Mucosa of descending colon (tissue), 3 donors: ENCODE measurements around the gene KLHL14. TPM values are rescaled to one million over a fixed set of nuclear protein-coding genes. Genes with fewer than 3 reads are reported as not detected.

Experiments
- ATAC-seq: fragments of 200-7000 bp; cut with Tn5 transposase; one replicate; pipeline ENCODE4 v1.9.1; 2020; ENCODE audit warnings: mild to moderate bottlenecking, moderate library complexity
- DNase-seq, 3 donors: peaks; one replicate each; pipeline ENCODE4 v3.0.0-alpha.2; 2020
- H3K36me3 ChIP-seq: fragments of 200-600 bp; one replicate; pipeline ENCODE4 v1.8.0; 2021; ENCODE audit warnings: low read depth, mild to moderate bottlenecking
- H3K4me1 ChIP-seq: fragments of 200-600 bp; one replicate; pipeline ENCODE4 v1.8.0; 2021; ENCODE audit warnings: low read depth, mild to moderate bottlenecking
- H3K4me3 ChIP-seq: fragments of 200-600 bp; one replicate; pipeline ENCODE4 v1.8.0; 2021; ENCODE audit warnings: mild to moderate bottlenecking
- H3K9me3 ChIP-seq: fragments of 200-600 bp; one replicate; pipeline ENCODE4 v1.8.0; 2021; ENCODE audit warnings: mild to moderate bottlenecking
- intact Hi-C, 2 donors: fragments of 100-400 bp; cut with DNase I in 1 of 2; cut with micrococcal nuclease in 1 of 2; formaldehyde crosslinking; loops; one replicate each; pipeline versions ENCODE4 v1.11.0 to v1.11.1; 2022; cut with DNase I, micrococcal nuclease
- total RNA-seq, 3 donors: library from RNA; stranded (reverse); fragmentation: NEBNext Ultra II Directional in 2 of 3; extraction: Animal tissue kit (Norgen Biotek cat#: 25700) in 2 of 3; gene quantifications; one replicate each; pipeline versions ENCODE4 v1.2.1 to v1.2.4, GENCODE V29; 2021 to 2023
- TF ChIP-seq, protein P1 (sequence below): fragments of 200-600 bp; IDR thresholded peaks from one replicate; pipeline ENCODE4 v1.8.0; 2022; ENCODE audit warnings: antibody characterized with exemption, mild to moderate bottlenecking
- donor health status: DM: no; HTN: no; CAD: no; lungs with moderate emphysema.
- donor health status: DM: no; HTN: no; CAD: no.
- donor health status: DM: no; HTN: yes; CAD: no.

KLHL14 gene
- total RNA-seq, 3 donors from 2014 or later = 0.10 to 0.32 (median 0.12) TPM

DNA sequence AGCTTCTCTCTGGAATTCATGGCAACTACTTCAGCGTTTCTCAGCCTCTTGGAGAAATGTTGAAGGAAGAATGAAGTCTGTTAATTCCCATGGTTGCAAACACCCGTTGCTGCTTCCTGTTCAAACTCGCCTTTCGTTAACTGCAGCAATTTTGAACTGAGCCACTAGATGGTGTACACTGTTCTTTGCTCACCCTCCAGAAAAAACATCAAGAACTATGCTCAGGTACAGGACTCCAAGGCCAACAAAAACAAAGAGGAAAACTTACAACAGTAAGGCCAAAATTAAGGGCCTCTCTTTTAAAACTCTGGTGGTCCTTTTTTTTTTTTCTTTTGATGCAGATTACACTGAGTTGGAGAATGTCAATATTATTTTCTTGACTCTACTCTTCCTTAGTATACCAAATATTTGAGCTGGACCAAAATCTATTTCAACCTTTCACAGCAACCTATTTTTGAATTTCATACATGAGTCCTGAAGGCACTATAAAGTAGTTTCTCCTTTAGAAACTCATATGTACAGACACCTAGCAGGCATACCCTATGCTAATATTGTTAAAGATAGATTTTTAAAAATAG lies 58.2 kb downstream of the KLHL14 start:
- no peak overlapping the region for H3K4me3 ChIP-seq
- H3K4me1 ChIP-seq = no peaks in the 10 kb centered on the region
- no peaks in the 10 kb centered on the region for H3K36me3 ChIP-seq
- TF ChIP-seq, protein P1, sequence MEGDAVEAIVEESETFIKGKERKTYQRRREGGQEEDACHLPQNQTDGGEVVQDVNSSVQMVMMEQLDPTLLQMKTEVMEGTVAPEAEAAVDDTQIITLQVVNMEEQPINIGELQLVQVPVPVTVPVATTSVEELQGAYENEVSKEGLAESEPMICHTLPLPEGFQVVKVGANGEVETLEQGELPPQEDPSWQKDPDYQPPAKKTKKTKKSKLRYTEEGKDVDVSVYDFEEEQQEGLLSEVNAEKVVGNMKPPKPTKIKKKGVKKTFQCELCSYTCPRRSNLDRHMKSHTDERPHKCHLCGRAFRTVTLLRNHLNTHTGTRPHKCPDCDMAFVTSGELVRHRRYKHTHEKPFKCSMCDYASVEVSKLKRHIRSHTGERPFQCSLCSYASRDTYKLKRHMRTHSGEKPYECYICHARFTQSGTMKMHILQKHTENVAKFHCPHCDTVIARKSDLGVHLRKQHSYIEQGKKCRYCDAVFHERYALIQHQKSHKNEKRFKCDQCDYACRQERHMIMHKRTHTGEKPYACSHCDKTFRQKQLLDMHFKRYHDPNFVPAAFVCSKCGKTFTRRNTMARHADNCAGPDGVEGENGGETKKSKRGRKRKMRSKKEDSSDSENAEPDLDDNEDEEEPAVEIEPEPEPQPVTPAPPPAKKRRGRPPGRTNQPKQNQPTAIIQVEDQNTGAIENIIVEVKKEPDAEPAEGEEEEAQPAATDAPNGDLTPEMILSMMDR = no peak
- intact Hi-C loops = no loop called here
- ATAC-seq = peak; percentile 89
- H3K9me3 ChIP-seq = no peaks in the 10 kb centered on the region
- DNase-seq = peak in 1 of 3 donors; percentile 72

DNA sequence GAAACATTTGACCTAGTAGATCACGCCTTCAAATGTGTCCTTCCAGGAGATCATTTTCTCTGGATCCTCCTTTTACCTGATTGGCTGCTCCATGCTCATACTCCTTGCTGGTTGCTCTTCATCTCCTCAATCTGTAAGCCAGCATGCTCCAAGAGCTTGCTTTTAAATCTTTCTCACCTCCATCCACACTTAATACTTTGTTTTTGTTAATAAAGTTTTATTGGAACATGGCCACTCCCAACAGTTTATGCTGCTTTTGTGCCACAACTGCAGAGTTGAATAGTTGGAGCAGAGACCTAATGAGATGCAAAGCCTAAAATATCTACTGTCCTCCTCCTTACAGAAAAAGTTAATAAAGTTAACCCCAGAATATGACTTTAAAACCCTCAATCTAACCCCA lies 60.0 kb downstream of the KLHL14 start:
- no peaks in the 10 kb centered on the region for H3K4me1 ChIP-seq
- ATAC-seq (no peak), DNase-seq (no peak)
- TF ChIP-seq, protein P1 = no peak
- H3K4me3 ChIP-seq = no peak overlapping the region
- intact Hi-C loops = no loop called here
- H3K36me3 ChIP-seq = no peaks in the 10 kb centered on the region
- no peaks in the 10 kb centered on the region for H3K9me3 ChIP-seq

DNA sequence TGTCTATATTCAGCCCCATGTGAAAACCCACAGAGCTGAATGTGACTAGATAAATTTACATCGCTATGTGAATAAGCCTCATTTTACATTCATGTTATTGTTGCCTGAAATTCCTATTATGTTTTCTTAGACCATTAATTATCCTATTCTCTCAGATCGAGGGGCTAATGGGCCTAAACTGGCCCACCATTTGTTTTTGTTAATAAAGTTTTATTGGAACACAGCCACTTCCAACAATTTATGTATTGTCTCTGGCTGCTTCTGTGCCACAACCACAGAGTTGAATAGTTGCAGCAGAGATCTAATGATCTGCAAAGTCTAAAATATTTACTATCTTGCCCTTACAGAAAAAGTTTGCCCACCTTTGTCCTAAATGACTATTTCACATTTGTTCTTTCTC lies 61.0 kb downstream of the KLHL14 start:
- Histone ChIP-seq H3K36me3 (no peaks in the 10 kb centered on the region), H3K4me3 (no peak overlapping the region), H3K4me1 (no peaks in the 10 kb centered on the region), H3K9me3 (no peaks in the 10 kb centered on the region)
- ATAC-seq (no peak), DNase-seq (no peak)
- TF ChIP-seq, protein P1 = no peak
- intact Hi-C loops = no loop called here

DNA sequence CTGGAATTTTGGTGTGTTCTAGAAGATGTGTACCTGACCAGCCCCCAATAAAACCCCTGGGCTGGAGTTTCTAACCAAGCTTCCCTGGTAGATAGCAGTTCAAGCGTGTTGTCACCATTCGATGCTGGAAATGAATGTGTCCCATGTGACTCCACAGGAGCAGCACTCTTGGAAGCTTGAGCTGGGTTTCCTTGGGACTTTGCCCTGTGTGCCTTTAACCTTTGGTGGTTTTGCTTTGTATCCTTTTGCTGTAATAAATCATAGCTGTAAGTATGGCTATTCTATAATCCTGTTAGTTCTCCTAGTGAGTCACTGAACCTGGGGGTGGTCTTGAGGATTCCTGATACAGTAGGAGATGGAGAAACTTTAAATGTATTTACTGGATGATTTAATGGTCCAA lies 65.2 kb downstream of the KLHL14 start:
- DNase-seq (no peak), ATAC-seq (peak; percentile 10)
- no peaks in the 10 kb centered on the region for H3K36me3 ChIP-seq

DNA sequence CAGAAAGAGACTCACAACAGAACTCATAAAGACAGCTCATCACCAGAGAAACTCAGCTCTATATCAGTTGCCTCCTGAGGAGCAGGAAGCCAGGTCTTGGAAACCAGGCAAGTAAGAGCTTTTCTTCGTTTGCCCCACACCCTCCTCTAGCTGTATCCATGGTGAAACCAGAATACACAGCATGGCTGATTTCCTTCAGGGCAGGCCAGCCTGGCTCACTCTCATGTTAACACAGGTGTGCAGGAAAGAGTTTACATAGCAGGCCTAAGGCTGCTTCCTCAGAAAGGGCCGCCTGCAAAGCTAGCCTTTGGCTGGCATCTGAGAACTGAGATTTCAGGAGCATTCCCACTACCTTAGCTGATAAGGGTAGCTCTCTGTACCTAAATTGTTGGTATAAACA lies 65.7 kb downstream of the KLHL14 start:
- no peak overlapping the region for H3K4me3 ChIP-seq
- H3K4me1 ChIP-seq = no peaks in the 10 kb centered on the region
- TF ChIP-seq, protein P1 = no peak
- intact Hi-C loops = no loop called here
- ATAC-seq (peak; percentile 45), DNase-seq (no peak)
- no peaks in the 10 kb centered on the region for H3K9me3 ChIP-seq
- H3K36me3 ChIP-seq = no peaks in the 10 kb centered on the region

More for the DNA sequence above, 65.2 kb downstream of the KLHL14 start:
- Histone ChIP-seq H3K4me1 (no peaks in the 10 kb centered on the region), H3K4me3 (no peak overlapping the region), H3K9me3 (no peaks in the 10 kb centered on the region)
- TF ChIP-seq, protein P1 = no peak
- intact Hi-C loops = no loop called here

DNA sequence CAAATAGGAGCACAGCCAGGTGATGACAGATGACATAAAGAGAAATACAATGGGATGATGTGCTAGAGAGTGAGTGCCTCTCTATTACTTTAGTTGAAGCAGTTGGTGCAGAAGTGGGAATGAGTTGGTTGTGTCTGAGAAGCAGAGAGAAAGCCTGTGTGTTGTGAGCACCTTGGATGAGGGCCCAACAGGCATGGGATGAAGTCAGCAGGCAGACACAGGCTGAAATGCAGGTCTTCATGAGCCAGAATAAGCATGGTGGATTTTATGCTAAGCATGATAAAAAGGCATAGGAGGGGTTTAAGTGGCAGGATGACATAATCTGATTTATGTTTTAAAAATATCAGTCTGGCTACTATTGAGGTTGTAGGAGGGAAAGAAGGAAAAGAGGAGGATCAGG lies 71.5 kb downstream of the KLHL14 start:
- DNase-seq (no peak), ATAC-seq (no peak)
- no peaks in the 10 kb centered on the region for H3K9me3 ChIP-seq
- intact Hi-C loops = no loop called here
- no peaks in the 10 kb centered on the region for H3K36me3 ChIP-seq
- no peaks in the 10 kb centered on the region for H3K4me1 ChIP-seq
- TF ChIP-seq, protein P1 = no peak
- H3K4me3 ChIP-seq = no peak overlapping the region
